Stimulated activated effector memory CD8-positive, alpha-beta T cell treated with anti-CD3 and anti-CD28 coated beads, Interleukin-12 subunit alpha, Interleukin-12 subunit beta, amount 100 ng/mL, for 72 hours (primary cell): ENCODE results near the gene ALDH3A1.

Source experiments
- ATAC-seq: fragments of 150-1000 bp; cut with Tn5 transposase; 2 replicates; pipeline ENCODE4 v1.10.0; 2021
- DNase-seq, 2 donors: peaks; one replicate each; pipeline ENCODE4 v3.0.0; 2021 to 2022; ENCODE audit warnings: low spot score in 2 of 2
- H3K27ac Mint-ChIP-seq: one replicate; pipeline ENCODE4 v1.8.0; 2022; ENCODE audit warnings: mild to moderate bottlenecking, mixed read lengths
- H3K36me3 Mint-ChIP-seq: one replicate; pipeline ENCODE4 v1.8.0; 2022; ENCODE audit warnings: mild to moderate bottlenecking, mixed read lengths
- H3K4me1 Mint-ChIP-seq: one replicate; pipeline ENCODE4 v1.8.0; 2022; ENCODE audit warnings: mixed read lengths
- H3K4me3 Mint-ChIP-seq: one replicate; pipeline ENCODE4 v1.8.0; 2022; ENCODE audit warnings: mild to moderate bottlenecking, mixed read lengths
- H3K9me3 Mint-ChIP-seq: one replicate; pipeline ENCODE4 v1.8.0; 2022; ENCODE audit warnings: mixed read lengths

ALDH3A1 gene

DNA sequence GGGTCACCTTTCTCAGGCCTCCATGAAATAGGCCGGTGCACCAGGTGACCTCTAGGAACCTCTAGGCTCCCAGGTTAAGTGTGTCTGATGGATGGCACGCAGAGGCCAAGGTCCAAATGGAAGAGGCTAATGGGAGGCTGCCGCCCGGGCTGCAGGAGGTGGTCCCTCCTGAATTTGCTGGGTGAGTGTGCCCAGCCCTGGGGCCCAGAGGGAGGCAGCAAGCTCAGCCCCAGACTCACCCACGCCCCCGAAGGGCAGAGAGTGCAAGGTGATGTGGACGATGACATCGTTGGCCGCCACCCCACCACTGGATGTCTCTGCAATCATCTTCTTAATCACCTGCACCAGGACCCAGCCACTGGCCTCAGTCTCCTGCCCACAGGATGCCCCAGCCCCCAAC lies 9.3 kb downstream of the ALDH3A1 start:
- Mint-ChIP-seq H3K4me3 (no peak overlapping the region), H3K4me1 (no peaks in the 10 kb centered on the region), H3K9me3 (no peaks in the 10 kb centered on the region), H3K36me3 (no peaks in the 10 kb centered on the region), H3K27ac (no peak overlapping the region)
- no peak for DNase-seq
- no peak for ATAC-seq

DNA sequence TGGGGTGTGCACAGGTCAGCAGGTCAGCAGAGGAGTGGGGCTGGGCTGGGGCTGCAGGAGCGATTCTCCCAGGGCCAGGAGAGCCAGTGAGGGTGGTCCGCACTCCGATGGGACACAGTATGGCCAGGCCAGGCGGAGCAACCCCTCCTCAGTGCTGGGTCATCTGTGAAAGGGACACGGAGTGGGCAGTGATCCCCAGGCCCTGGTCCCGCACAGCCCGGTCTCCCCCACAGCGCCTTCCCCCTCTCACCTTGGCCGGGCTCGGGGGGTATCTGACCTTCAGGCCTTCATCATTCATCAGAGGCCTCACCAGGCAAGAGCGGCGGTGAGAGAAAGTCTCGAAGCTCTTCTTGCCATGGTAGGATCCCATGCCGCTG lies 10.0 kb downstream of the ALDH3A1 start:
- no peaks in the 10 kb centered on the region for H3K4me1 Mint-ChIP-seq
- no peak overlapping the region for H3K4me3 Mint-ChIP-seq
- ATAC-seq (no peak), DNase-seq (no peak)
- no peaks in the 10 kb centered on the region for H3K9me3 Mint-ChIP-seq
- H3K27ac Mint-ChIP-seq: no peak overlapping the region
- H3K36me3 Mint-ChIP-seq: no peaks in the 10 kb centered on the region

DNA sequence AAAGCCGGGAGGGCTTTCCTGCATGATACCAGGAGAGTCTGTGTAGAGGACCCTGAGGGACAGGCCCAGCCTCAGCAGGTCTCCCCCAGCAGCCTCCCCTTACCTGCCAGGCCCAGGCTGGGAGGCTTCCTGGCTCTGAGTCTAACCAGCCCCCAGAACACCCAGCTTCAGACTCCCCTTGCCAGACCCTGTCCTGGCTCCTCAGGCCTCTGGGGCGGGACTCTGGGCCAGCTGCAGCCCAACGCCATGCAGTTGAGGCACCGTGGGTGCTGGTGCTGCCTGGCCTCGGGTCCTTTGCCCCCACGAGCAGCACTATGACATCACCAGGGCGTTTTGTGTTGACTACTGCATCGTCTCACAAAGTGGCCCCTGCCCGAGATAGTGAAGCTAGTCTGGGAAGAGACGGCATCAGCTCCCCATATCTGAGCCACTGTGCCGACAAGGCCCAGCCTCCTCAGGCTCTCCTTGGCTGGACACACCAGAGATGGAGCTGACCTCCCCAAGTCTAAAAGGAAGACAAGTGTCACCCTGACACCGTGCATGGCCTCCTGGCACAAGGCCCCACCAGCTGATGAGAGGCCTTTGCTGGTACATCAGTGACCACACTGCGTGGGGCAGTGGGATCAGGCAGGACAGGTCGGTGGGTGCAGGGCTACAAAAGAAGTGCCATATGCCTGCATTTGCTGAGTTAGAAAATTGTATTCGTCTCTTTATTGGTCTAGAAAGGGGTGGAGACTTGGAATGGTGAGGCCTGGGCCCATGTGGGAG lies 10.6 kb downstream of the ALDH3A1 start:
- no peaks in the 10 kb centered on the region for H3K4me1 Mint-ChIP-seq
- no peak overlapping the region for H3K27ac Mint-ChIP-seq
- ATAC-seq (no peak), DNase-seq (no peak)
- no peak overlapping the region for H3K4me3 Mint-ChIP-seq
- no peaks in the 10 kb centered on the region for H3K36me3 Mint-ChIP-seq
- no peaks in the 10 kb centered on the region for H3K9me3 Mint-ChIP-seq

DNA sequence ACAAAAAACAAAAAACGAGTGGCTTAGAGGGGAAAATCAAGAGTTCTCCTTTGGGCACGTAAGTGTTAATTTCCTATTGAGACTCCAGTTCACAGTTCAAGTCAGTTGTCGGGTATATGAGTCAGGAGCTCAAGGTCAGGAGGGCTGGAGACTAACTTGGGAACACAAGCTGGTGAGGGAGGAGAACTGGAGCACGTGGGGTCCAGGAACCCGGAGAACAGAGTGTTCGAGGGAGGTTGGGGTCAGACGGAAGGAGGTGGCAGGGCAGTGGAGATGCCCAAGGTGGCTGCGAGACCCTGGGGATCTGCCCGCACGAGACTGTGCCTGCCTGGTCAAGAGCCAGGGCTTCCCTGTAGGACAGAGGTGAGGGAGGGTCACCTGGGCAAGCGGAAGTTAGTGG lies 12.0 kb downstream of the ALDH3A1 start:
- H3K4me3 Mint-ChIP-seq: no peak overlapping the region
- no peaks in the 10 kb centered on the region for H3K4me1 Mint-ChIP-seq
- ATAC-seq (no peak), DNase-seq (no peak)
- no peaks in the 10 kb centered on the region for H3K36me3 Mint-ChIP-seq
- no peak overlapping the region for H3K27ac Mint-ChIP-seq
- H3K9me3 Mint-ChIP-seq: no peaks in the 10 kb centered on the region

DNA sequence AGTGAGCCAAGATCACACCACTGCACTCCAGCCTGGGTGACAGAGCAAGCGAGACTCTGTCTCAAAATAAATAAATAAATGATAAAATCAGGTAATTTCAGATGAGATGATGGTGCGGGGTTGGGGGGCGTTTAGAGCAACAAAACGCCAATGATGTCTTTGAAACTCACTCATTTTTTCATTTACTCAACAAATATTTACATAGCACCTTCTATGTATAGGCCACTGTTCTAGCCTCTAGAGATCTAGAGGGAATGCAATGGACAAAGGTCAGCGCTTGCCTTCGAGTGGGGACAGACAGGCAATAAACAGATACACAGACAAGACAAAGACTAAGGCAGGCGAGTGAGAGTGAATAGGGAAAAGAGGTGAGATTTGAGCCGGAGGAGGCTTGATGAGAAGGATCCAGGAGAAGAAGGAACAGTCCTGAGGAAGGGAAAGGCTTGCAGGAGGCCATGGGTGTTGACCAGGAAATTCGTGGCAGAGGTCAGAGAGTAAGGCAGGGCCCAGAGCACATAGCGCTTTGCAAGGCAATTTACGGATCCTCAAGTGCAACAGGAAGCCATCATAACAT lies 14.1 kb downstream of the ALDH3A1 start:
- H3K4me1 Mint-ChIP-seq: no peaks in the 10 kb centered on the region
- H3K36me3 Mint-ChIP-seq: no peaks in the 10 kb centered on the region
- no peak overlapping the region for H3K27ac Mint-ChIP-seq
- no peaks in the 10 kb centered on the region for H3K9me3 Mint-ChIP-seq
- ATAC-seq (no peak), DNase-seq (no peak)
- no peak overlapping the region for H3K4me3 Mint-ChIP-seq

DNA sequence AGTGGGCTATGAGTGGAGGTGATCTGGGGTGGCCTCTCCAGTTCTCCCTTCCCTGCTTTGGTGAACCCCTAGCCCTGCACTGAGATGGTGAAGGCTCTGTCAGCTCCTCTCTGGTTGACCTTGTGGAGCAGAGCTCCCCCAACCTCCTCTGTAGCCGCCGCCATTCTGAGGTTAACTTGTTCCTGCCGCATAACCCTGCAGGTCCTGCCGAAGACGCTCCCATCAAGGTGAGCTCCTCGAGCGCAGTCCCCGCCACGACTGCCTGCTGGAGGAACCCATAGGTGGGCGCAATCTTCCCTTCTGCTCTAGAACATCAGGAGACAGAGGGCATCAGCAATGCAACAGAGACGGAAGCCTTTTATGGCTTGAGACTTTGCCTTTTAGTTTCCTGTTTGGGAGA lies 16.5 kb downstream of the ALDH3A1 start:
- H3K4me1 Mint-ChIP-seq: no peaks in the 10 kb centered on the region
- no peaks in the 10 kb centered on the region for H3K36me3 Mint-ChIP-seq
- DNase-seq (no peak), ATAC-seq (no peak)
- no peaks in the 10 kb centered on the region for H3K9me3 Mint-ChIP-seq
- no peak overlapping the region for H3K4me3 Mint-ChIP-seq
- H3K27ac Mint-ChIP-seq: no peak overlapping the region

DNA sequence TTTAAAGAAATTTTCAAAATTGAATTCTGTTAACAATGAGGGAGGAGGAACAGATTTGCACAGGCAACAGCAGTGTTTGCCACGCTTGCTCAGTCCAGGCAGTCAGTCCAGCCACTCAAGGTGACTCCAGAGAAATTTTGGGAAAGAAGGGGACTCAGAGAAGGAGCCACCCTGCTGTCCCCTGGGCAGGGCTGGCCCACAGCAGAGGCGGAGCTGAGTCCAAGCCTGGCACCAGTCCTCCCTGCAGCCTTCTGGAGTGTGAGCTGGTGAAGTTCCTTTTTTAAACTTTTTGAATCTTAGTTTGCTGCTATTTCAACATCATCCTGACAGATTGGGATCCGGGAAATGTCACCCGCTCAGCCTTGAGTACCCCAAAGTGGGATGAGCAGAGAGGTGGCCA lies 17.3 kb downstream of the ALDH3A1 start:
- Mint-ChIP-seq H3K4me1 (no peaks in the 10 kb centered on the region), H3K27ac (no peak overlapping the region), H3K9me3 (no peaks in the 10 kb centered on the region), H3K4me3 (no peak overlapping the region), H3K36me3 (no peaks in the 10 kb centered on the region)
- ATAC-seq (no peak), DNase-seq (no peak)

DNA sequence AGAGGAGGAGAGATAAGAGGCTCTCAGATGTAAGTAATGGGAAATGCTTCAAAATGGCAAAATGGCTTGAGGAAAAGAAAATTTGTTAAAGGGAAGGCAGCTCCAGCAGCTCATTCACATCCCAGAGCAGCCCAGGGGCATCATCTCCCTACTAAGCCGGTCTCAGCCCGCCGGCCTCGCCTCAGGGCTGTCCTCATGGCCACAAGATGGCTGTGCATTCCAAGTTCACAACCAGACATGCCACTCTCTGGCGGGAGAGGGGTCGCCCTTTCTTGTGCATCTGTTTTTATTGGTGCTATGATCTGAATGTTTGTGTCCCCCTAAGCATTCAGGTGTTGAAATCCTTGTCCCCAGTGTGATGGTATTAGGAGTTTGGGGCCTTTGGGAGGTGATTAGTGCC lies 18.2 kb downstream of the ALDH3A1 start:
- Mint-ChIP-seq H3K9me3 (no peaks in the 10 kb centered on the region), H3K27ac (no peak overlapping the region), H3K36me3 (no peaks in the 10 kb centered on the region), H3K4me1 (peaks cover 8% of the 10 kb centered on the region), H3K4me3 (no peak overlapping the region)
- no peak for ATAC-seq
- DNase-seq: no peak

DNA sequence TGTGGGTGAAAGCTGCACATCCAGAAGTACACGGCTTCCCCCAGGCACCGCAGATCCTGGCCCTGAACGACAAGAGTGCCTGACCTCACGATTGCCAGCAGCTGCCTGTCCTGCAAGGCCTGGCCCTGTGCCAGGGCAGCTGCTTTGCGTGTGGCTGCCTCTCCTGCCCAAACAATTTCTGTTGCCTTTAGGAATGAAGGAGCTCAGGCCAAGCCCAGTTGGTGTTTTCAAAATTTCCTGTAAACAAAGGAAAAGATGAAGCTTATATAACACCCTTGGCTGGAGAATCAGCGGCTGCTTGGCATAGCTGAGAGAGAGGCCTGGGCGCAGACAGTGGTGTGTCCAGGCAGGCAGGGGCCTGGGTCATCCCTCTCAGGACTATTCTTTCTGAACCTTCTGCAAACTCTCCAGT lies 20.0 kb downstream of the ALDH3A1 start:
- Mint-ChIP-seq H3K9me3 (no peaks in the 10 kb centered on the region), H3K36me3 (no peaks in the 10 kb centered on the region), H3K4me1 (peaks cover 15% of the 10 kb centered on the region), H3K4me3 (no peak overlapping the region), H3K27ac (no peak overlapping the region)
- ATAC-seq (no peak), DNase-seq (no peak)

DNA sequence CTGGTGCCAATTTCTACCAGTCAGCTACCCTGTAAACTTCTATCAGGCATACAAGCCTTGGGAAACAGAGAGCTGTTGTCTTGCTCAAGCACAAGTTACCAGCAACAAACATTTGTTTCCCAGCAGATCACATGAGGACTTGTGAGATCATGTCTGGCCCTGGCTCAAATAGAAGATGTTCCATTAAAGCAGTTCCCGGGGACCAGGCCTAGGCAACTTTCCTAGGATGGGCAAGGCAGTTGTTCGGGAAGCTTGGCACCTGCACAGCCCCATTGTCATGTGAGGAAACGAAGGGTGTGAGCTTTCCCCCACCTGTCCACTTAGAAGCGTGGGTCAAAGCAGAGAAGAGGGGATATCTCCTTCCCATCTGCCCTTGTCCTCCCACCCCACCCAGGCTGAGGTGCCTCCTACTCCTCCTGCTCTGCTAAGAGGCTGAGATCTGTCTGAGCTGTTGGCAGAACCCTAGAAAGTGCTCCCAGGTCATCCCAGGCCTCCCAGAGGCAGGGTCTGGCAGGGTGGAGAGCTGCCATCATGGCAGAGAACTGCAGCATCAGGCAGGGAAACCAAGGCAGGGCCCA lies 20.5 kb downstream of the ALDH3A1 start:
- DNase-seq: no peak
- no peak for ATAC-seq
- Mint-ChIP-seq H3K4me3 (no peak overlapping the region), H3K36me3 (no peaks in the 10 kb centered on the region), H3K4me1 (peaks cover 15% of the 10 kb centered on the region), H3K27ac (no peak overlapping the region), H3K9me3 (no peaks in the 10 kb centered on the region)

DNA sequence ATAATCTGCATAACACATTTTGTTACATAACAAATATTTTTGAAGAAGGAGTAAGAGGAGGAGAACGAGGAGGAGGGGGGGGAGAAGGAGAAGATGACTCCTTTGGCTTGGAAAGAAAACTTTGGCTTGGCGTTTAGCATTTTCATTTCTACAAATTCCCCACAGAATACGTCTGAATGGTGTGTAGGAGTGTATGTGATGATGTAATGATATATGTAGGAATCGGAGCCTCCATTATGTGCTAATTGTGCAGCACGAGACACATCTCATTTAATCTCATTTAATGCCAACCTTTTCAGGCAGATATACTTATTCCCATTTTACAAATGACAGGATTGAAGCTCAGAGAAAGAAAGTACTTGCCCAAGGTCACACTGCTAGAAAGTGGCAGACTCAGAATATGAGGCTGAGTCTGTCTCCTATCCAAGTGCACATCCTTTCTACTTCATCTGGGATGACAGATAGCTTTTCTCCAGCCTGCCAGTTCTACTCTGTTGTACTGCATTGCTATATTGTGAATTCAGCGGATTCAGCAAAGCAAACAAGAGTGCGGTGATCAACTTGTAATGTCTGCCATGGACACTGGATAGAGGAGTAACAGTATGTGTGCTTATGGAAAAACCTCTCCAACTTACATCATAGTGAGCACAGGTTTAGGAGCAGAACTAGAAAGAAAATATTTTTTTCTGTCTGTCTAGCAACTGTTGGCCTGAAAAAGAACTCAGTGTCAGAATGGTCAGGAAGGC lies 21.3 kb downstream of the ALDH3A1 start:
- Mint-ChIP-seq H3K36me3 (no peaks in the 10 kb centered on the region), H3K9me3 (no peaks in the 10 kb centered on the region), H3K27ac (no peak overlapping the region), H3K4me1 (peaks cover 15% of the 10 kb centered on the region), H3K4me3 (no peak overlapping the region)
- DNase-seq (no peak), ATAC-seq (no peak)

DNA sequence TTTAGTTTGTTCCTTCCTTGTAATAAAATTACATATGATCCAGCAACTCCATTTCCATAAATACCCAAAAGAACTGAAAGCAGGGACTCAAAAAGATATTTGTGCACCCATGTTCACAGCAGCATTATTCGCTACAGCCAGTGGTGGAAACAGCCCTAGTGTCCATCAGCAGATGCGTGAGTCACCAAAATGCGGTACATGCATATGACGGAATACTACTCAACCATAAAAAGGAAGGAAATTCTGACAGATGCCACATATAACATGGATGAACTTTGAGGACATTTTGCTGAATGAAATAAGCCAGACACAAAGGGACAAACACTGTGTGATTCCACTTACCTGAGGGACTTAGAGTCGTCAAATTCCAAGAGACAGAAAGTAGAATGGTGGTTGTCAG lies 22.6 kb downstream of the ALDH3A1 start:
- ATAC-seq (no peak), DNase-seq (no peak)
- H3K4me3 Mint-ChIP-seq: peak overlapping the region; percentile 57
- H3K9me3 Mint-ChIP-seq: no peaks in the 10 kb centered on the region
- peak overlapping the region; percentile 29 for H3K27ac Mint-ChIP-seq
- peaks cover 15% of the 10 kb centered on the region for H3K4me1 Mint-ChIP-seq
- H3K36me3 Mint-ChIP-seq: no peaks in the 10 kb centered on the region

DNA sequence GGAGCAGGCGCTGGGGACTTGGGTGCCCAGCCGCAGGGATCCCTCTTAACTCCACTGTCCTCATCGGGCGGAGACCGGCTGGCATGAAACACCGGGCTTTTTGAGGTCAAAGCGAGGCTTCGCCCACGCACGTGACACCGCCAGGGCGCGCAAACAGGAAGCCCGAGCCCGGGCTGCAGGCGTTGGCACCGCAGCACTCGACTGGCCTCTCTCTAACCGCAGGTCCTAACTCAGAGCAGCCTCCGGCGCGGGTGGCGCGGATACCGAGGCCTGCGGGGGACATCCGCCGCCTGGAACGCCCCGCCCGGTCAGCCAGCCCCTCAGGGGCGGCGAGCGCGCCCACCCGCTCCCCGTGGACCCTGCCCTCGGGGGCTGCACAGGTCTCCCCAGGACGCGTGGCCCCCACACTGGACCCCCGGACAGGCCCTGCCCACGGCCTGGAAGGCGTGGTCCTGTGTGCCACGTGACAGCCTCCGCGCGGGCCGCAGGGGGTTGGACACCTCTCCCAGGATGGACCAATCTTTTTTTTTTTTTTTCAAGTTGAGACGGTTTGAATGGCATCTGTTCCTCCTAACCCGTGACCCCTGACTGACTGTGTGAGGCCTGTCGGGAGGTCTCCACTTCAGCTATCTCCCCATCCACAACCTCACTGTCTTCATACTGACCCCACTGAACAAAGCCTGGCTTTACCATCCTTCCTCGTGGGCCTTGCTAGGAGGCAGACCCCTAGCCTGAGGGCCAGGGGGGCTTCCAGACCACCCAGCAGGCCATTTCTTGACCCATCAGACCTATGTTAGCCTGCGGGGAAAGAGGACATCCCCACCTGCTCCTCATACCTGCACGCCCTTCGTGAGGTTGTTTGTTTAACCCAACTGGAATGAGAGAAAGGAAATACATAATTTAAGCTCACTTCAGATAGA lies 23.3 kb downstream of the ALDH3A1 start:
- DNase-seq (peak; percentile 45 to 59), ATAC-seq (peak; percentile 87)
- Mint-ChIP-seq H3K9me3 (no peaks in the 10 kb centered on the region), H3K4me3 (peak overlapping the region; percentile 57), H3K27ac (peak overlapping the region; percentile 29), H3K36me3 (no peaks in the 10 kb centered on the region), H3K4me1 (peaks cover 15% of the 10 kb centered on the region)

DNA sequence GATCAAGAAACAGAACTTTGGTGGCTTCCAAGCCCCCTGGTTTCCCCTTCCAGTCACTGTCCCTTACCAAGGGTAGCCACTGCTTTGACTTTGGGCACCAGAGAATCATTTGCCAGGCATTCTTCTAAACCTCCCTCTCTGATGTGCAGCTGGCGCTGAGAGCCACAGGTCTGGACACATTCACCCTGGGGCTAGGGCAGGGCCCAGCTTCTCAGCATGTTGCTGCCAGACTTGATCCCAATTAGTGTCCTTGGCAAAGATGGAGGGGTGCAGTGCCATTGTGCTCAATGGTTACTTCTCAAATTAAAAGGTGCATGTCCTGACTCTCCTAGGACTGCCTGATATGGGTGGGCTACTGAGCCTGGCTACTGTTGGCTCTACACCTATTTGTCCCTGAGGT lies 24.1 kb downstream of the ALDH3A1 start:
- ATAC-seq: no peak

More for the DNA sequence above, 24.1 kb downstream of the ALDH3A1 start:
- H3K4me1 Mint-ChIP-seq: peaks cover 19% of the 10 kb centered on the region
- peak overlapping the region; percentile 57 for H3K4me3 Mint-ChIP-seq
- H3K36me3 Mint-ChIP-seq: no peaks in the 10 kb centered on the region
- DNase-seq: no peak
- no peaks in the 10 kb centered on the region for H3K9me3 Mint-ChIP-seq
- no peak overlapping the region for H3K27ac Mint-ChIP-seq
